SU-DHL-6 (cell line): ENCODE data around the gene ESCO1.

ENCODE experiments used
- H2AFZ ChIP-seq: fragments of 200-600 bp; sonication (generic); 2 replicates; pipeline ENCODE4 v1.6.1; 2014; ENCODE audit warnings: low read depth, mild to moderate bottlenecking, moderate library complexity, mixed read lengths, antibody characterized with exemption, low read length; ENCODE audit not compliant: severe bottlenecking
- H3F3A ChIP-seq: fragments of 200-600 bp; shearing (Covaris generic); 2 replicates; pipeline ENCODE4 v1.6.0; 2016; ENCODE audit warnings: antibody characterized with exemption, mild to moderate bottlenecking; ENCODE audit not compliant: insufficient read depth
- H3K27ac ChIP-seq: fragments of 200-600 bp; sonication (generic); 2 replicates; pipeline ENCODE4 v1.5.1; 2016; ENCODE audit warnings: low read depth, mild to moderate bottlenecking, low read length, moderate library complexity, mixed read lengths
- H3K27me3 ChIP-seq: fragments of 200-600 bp; sonication (generic), shearing (Covaris generic); 2 replicates; pipeline ENCODE4 v1.6.0; 2014; ENCODE audit warnings: mild to moderate bottlenecking, low read length
- H3K36me3 ChIP-seq: fragments of 200-600 bp; sonication (generic); 2 replicates; pipeline ENCODE4 v1.6.1; 2014; ENCODE audit warnings: mild to moderate bottlenecking, low read length, mixed read lengths
- H3K4me2 ChIP-seq: fragments of 300-600, 200-600 bp; shearing (Covaris generic), sonication (generic); 2 replicates; pipeline ENCODE4 v1.6.0; 2014; ENCODE audit warnings: low read length, low read depth, mild to moderate bottlenecking; ENCODE audit not compliant: poor library complexity, severe bottlenecking
- H3K4me3 ChIP-seq: fragments of 200-600 bp; sonication (generic); 2 replicates; pipeline ENCODE4 v1.5.1; 2014; ENCODE audit warnings: antibody characterized with exemption, low read length, mild to moderate bottlenecking, mixed read lengths; ENCODE audit not compliant: insufficient read depth, poor library complexity, severe bottlenecking
- H3K79me2 ChIP-seq: fragments of 200-600 bp; sonication (generic); 2 replicates; pipeline ENCODE4 v1.6.1; 2014; ENCODE audit warnings: mild to moderate bottlenecking, low read length, moderate library complexity; ENCODE audit not compliant: insufficient read depth
- H3K9ac ChIP-seq: fragments of 200-600 bp; sonication (generic); 2 replicates; pipeline ENCODE4 v1.7.0; 2014; ENCODE audit warnings: mild to moderate bottlenecking, low read length
- H3K9me2 ChIP-seq: fragments of 200-600 bp; sonication (generic); replicated peaks from 2 replicates; pipeline ENCODE4 v1.6.1; 2014; ENCODE audit warnings: low read length; ENCODE audit not compliant: insufficient read depth
- H3K9me3 ChIP-seq: fragments of 200-600 bp; sonication (generic); 2 replicates; pipeline ENCODE4 v1.6.1; 2014; ENCODE audit warnings: low read length, mixed read lengths; ENCODE audit not compliant: insufficient read depth
- H4K20me1 ChIP-seq: fragments of 200-600 bp; sonication (generic); 2 replicates; pipeline ENCODE4 v1.6.1; 2014; ENCODE audit warnings: low read depth, mild to moderate bottlenecking, antibody characterized with exemption, low read length, moderate library complexity, mixed read lengths
- EZH2phosphoT487 ChIP-seq: fragments of 200-600 bp; sonication (generic), shearing (Covaris generic); conservative IDR thresholded peaks from 2 replicates; pipeline ENCODE4 v1.6.1; 2018; ENCODE audit warnings: mild to moderate bottlenecking, antibody characterized with exemption, low read length, moderate library complexity, mixed read lengths
- TF ChIP-seq, protein P1 (sequence below): fragments of 200-600 bp; sonication (generic); IDR thresholded peaks from one replicate; pipeline ENCODE4 v1.5.1; 2017; ENCODE audit warnings: antibody characterized with exemption, mild to moderate bottlenecking, low read length, moderate library complexity; ENCODE audit not compliant: insufficient read depth, poor library complexity, severe bottlenecking

The ESCO1 gene

DNA sequence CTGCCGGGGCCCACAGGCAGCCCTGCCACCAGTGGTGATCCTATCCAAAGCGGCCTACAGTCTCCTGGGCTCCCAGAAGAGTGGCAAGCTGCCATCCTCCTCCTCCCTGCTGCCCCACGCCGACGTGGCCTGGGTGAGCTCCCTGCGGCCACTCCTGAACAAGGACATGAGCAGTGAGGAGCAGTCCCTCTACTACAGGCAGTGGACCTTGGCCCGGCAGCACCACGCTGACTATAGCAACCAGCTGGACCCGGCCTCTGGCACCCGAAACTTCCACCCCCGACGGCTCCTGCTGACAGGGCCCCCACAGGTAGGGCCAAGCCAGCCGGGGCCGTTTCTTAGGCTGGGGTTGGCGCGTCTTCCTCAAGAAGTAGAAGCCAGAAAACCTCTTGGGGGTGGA, 100.5 kb downstream of the ESCO1 start:
- no peaks in the 10 kb centered on the region for H3K9me3 ChIP-seq
- TF ChIP-seq, protein P1, sequence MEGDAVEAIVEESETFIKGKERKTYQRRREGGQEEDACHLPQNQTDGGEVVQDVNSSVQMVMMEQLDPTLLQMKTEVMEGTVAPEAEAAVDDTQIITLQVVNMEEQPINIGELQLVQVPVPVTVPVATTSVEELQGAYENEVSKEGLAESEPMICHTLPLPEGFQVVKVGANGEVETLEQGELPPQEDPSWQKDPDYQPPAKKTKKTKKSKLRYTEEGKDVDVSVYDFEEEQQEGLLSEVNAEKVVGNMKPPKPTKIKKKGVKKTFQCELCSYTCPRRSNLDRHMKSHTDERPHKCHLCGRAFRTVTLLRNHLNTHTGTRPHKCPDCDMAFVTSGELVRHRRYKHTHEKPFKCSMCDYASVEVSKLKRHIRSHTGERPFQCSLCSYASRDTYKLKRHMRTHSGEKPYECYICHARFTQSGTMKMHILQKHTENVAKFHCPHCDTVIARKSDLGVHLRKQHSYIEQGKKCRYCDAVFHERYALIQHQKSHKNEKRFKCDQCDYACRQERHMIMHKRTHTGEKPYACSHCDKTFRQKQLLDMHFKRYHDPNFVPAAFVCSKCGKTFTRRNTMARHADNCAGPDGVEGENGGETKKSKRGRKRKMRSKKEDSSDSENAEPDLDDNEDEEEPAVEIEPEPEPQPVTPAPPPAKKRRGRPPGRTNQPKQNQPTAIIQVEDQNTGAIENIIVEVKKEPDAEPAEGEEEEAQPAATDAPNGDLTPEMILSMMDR, result no peak
- TF ChIP-seq EZH2phosphoT487, result no peak
- no peak overlapping the region for H3K4me2 ChIP-seq
- H3K9ac ChIP-seq, result no peak overlapping the region
- no peak overlapping the region for H2AFZ ChIP-seq
- H3F3A ChIP-seq, result no peaks in the 10 kb centered on the region
- H3K4me3 ChIP-seq, result no peak overlapping the region
- no peaks in the 10 kb centered on the region for H3K79me2 ChIP-seq
- H3K36me3 ChIP-seq, result no peaks in the 10 kb centered on the region
- no peaks in the 10 kb centered on the region for H4K20me1 ChIP-seq
- H3K27ac ChIP-seq, result no peak overlapping the region
- no peaks in the 10 kb centered on the region for H3K9me2 ChIP-seq
- H3K27me3 ChIP-seq, result no peaks in the 10 kb centered on the region

DNA sequence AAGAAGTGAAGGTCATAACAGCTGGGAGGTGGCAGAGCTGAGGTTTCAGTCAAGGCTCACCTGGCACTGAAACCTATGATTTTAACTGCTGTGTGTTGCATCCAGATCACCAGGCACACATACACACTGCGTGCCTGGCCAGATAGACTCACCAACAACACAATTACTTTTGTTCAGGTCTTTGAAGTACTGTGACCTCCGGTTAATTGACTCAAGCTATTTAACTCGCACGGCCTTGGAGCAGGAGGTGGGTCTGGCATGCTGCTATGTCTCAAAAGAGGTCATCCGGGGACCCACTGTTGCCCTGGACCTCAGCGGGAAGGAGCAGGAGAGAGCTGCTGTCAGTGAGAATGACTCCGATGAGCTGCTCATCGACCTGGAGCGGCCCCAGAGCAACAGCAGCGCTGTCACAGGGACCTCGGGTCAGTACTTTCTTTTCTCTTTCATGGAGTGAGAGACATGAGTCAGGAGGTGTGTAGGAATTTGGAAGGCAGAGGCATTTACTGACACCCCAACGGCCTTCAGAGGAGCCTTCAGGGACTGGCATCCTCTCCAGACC, 104.1 kb downstream of the ESCO1 start:
- no peaks in the 10 kb centered on the region for H3K27me3 ChIP-seq
- no peaks in the 10 kb centered on the region for H3F3A ChIP-seq
- no peaks in the 10 kb centered on the region for H3K9me3 ChIP-seq
- H3K79me2 ChIP-seq, result no peaks in the 10 kb centered on the region
- H3K4me3 ChIP-seq, result no peak overlapping the region
- no peaks in the 10 kb centered on the region for H4K20me1 ChIP-seq
- TF ChIP-seq, protein P1, result no peak
- no peak for TF ChIP-seq EZH2phosphoT487
- no peak overlapping the region for H3K27ac ChIP-seq
- no peaks in the 10 kb centered on the region for H3K9me2 ChIP-seq
- no peak overlapping the region for H3K9ac ChIP-seq
- no peaks in the 10 kb centered on the region for H3K36me3 ChIP-seq
- no peak overlapping the region for H3K4me2 ChIP-seq
- H2AFZ ChIP-seq, result no peak overlapping the region

DNA sequence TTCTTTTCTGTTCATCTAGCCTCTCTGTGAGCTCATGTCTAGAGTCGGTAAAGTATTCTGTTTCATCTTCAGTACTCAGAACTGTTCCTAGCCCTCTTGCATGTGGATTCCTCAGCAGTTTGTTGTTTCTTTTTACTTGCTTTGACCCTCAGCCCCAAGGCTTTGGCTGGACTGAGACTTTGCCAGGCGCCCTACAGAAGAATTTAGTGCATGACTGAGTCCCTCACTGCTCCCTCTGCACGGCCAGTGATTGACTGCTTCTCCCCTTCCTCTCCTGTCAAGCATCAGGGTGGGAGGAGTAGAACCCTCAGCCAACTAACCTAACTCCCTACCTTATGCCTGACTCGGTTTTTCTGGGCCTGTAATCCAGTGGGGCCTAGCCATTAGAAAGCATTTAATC, 109.8 kb downstream of the ESCO1 start:
- no peak overlapping the region for H3K27ac ChIP-seq
- H4K20me1 ChIP-seq, result no peaks in the 10 kb centered on the region
- no peaks in the 10 kb centered on the region for H3F3A ChIP-seq
- no peaks in the 10 kb centered on the region for H3K79me2 ChIP-seq
- TF ChIP-seq, protein P1, result no peak
- no peak for TF ChIP-seq EZH2phosphoT487
- H3K9me3 ChIP-seq, result no peaks in the 10 kb centered on the region
- no peak overlapping the region for H3K4me3 ChIP-seq
- no peaks in the 10 kb centered on the region for H3K9me2 ChIP-seq
- no peaks in the 10 kb centered on the region for H3K27me3 ChIP-seq
- H2AFZ ChIP-seq, result no peak overlapping the region
- no peak overlapping the region for H3K4me2 ChIP-seq
- H3K9ac ChIP-seq, result no peak overlapping the region
- H3K36me3 ChIP-seq, result no peaks in the 10 kb centered on the region
